ACHN (cell line): ENCODE data around the gene OR2H1.

Experiments
- DNase-seq: peaks from one replicate; pipeline ENCODE4 v3.0.0-alpha.2; 2015
- in situ Hi-C: cut with HindIII; loops from 2 replicates; pipeline ENCODE4 v1.10.0; 2017; ENCODE audit warnings: low sequenced_read_pairs, low pct_ligation_motif_present, low pct_unique_long_range_greater_than_20kb

Gene OR2H1

DNA sequence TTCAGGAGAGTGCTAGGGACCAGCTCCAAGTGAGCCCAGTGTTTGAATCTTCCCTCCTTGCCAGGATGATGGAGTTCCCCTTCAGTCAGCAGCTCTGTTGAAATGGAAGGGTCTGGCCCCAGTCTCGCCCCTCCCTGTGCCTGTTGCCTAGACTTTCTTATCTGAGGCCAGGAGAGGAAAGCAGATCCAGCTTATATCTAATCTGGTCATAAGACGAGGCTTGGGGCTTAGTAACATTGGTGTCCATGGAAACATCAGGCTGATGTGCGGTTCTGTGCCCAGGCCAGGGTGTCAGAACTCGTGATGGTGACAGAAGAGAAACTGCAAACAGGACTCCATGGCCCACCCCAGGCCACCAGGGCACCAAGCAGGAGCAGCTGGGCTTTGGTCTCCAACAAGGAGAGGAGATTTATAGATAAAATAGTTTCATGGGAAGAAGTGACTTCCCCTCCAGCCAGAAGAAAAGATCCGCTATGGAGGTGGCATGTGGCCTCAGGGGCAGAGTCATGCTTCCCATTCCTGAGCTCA lies 21.0 kb downstream of the OR2H1 start:
- no peak for DNase-seq
- in situ Hi-C loops = no loop called here

DNA sequence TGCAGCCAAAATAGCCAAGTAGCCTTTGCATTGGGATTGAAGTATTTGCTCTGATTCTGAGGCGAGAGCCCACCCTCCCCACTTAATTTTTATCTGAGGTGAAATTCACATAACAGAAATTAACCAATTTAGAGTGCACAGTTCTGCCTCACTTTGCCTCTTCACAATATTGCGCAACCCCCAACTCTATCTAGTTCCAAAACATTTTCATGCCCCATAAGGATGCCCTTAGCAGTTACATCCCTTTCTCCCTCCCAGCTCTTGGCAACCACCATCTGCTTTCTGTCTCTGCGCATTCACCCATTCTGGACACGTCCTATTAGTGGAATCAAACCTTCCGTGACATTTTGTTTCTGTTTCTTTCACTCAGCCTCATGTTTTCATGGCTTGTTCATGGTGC lies 21.8 kb downstream of the OR2H1 start:
- DNase-seq = no peak
- in situ Hi-C loops = no loop called here

DNA sequence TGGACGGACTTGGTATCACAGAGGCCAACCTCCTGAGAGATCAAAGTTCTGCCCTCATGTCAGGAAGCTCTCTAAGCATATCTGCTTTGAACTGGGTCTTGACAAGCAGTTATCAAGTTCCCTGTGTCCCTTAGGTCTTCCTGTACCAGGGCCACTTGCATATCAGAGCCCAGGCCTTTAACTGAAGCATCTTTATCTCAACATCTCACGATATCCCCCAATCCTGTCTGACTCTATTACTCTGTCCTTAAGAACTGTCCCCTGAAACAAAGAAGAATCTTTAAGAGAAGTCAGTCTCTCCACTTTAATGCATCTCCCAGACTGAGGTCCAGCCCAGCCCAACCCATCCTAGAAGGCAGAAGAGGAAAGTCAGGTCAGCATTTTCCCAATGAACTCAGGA lies 22.6 kb downstream of the OR2H1 start:
- DNase-seq = no peak
- in situ Hi-C loops = no loop called here

DNA sequence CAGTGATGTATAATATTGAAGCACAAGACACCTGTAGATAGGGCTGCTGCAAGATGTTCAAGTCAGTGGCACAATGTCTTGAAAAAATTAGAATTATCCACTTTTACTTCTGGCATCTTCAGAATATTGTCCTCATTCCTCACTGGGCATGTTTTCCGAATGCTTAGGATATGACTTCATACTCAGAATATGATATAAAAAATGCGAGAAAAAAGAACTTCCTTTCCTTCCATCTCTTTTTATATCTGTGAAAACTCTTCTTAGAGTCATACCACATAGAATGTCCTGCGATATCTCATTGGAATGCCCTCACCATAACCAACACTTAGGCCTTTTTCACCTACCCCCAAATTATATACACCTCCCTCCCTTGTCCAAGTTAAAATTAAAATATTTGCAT lies 26.2 kb downstream of the OR2H1 start:
- in situ Hi-C loops = no loop called here
- DNase-seq = no peak

DNA sequence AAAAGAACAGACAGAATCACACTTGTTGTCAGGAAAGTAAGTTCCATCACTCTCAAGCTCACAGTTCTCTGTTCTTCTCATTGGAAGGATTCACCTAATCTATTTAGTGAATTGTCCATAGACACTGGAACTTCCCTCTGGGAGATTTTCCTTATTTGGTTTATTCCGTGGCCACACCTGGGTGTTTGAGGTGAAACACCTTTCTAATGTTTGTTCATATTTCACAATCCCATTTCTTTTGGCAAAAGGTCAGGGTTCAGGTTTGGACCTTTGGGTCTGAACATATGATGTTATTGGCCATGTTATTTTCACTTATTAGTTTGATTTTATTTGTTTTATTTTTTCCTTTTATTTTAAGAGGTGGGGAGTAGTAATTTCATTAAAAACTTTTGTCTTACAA lies 26.8 kb downstream of the OR2H1 start:
- DNase-seq = no peak
- in situ Hi-C loops = no loop called here

DNA sequence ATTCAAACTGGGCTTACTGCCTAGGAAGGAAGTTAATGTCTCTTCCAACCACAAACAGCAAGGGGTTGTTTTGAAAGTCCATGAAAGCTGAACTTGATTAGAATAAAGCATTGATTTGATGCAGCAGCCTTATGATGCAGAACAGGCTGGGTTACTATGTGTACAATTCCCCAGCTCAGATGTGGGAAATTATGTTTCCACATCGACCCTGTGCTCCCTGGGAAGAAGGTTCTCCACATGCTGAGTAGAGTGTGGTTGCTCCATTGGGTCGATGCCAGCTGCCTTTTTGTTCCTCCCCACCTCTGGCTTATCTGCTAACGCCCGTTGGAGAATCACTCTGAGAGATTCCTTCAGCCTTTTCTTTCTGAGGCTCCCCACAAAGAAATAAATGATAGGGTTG lies 29.6 kb downstream of the OR2H1 start:
- in situ Hi-C loops = no loop called here
- no peak for DNase-seq

DNA sequence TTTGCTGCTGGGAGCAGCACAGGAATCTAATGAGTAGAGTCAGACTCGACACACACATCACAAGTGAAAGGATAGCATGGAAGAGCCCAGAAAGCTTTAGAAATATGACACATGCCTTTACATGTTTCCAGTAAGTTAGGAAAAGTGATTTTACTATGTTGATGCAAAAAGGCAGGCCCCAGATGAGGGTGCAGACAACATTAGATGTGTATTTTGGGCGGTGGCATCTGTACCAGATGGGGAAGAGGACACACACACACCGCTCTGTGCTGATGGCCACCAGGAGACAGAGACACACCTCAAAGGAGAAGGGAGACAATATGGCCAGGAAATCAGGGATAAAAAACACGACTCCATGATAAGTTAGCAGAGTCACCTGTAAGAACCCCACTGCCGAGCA lies 30.2 kb downstream of the OR2H1 start:
- no peak for DNase-seq
- in situ Hi-C loops = no loop called here

DNA sequence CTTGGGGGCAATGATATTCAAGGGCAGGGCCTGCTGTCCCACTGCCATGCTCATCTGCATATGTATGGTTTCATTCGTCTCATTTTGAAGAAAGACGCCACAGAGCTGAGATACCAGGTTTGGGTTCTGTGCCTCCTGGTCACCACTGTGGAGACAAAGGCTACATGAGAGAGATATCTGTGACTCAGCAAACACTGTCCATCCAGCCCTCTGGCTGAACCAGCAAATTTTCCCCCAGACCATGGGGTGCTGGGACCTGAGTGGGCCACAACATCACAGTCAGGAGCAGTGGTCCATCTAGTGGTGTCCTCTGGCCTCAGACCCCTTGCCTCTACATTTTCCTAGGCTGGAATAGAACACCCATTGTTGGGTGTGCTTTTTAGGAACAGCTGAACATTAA lies 30.7 kb downstream of the OR2H1 start, which contains the start of gene MAS1L:
Gene MAS1L (minus strand): TSS at position 297 of the 400 bp plus-strand sequence. CDS start 54 bp downstream, at position 243.
- no peak for DNase-seq

DNA sequence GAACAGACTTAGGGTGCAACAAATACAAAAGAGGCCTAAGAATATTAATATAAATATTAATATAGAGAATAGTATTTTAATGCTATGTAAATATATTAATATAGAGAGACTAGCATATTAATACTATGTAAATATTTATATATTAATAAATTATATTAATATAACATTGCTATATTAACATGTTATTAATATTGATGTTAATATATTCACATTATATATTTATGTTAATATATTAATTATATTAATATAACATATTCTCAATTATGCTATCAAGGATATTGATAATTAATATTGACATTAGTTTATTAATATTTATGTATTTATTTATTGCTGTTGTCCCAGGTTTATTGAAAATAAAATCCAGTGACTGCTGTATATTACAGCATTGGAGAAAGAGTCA lies 31.9 kb downstream of the OR2H1 start:
- no peak for DNase-seq
- in situ Hi-C loops = no loop called here

More for the DNA sequence above, 30.7 kb downstream of the OR2H1 start, which contains the start of gene MAS1L:
- in situ Hi-C loops = no loop called here

DNA sequence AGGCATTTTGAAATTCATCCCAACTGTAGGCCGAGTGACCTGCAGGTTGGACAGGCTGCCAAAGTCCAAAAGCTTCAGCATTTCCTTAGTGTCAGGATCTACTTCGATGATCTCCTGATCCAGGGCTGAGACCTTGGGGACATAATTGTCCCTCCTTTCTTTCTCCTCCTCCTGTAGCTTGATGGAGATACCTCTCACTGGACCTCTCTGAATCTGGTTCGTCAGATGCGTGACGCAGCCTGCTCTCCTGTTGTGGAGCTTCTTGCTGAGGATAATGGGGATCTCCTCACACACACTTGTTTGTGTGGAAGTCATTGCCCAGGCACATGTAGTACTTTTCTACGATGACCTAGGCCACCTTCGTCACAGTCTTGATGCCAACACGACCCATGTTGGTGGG lies 32.3 kb downstream of the OR2H1 start:
- no peak for DNase-seq
- in situ Hi-C loops = no loop called here

DNA sequence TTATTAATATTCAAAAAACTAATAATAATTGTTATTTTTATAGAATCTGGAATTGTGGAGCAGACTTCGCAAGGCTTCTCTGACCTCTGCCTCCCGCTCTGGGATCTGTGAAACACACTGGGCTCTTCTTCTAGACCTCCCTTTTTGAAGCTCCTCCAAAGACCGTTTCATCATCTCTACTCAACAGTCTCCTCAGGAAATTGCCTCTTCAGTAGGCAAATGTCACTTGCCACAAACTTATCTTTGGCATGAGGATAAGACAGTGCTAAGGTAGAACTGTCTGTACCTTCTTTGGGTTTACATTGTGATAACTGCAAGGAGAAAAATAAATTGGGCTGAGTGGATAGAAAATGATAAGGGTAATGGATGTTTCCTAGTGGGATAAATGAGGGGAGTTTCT lies 33.1 kb downstream of the OR2H1 start:
- no peak for DNase-seq
- in situ Hi-C loops = no loop called here

DNA sequence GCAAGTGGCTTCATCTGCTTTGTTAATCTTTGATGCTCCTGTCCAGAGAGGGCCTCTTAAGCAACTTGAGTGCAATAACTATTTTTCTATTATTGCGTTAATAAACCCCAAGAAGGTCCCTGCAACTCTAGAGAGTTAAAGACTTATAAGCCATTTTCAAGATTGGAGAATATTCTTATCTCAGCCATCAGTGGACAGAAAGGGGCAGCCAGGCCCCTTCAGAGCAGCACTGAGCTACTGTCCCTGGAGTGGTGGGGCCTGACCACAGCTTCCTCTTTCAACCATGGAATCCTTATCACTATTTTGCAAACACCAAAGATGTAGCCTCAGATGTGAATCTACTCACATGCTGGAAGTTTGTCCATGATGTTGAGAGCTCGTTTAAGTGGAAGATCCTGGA lies 33.6 kb downstream of the OR2H1 start:
- DNase-seq = no peak
- in situ Hi-C loops = no loop called here

DNA sequence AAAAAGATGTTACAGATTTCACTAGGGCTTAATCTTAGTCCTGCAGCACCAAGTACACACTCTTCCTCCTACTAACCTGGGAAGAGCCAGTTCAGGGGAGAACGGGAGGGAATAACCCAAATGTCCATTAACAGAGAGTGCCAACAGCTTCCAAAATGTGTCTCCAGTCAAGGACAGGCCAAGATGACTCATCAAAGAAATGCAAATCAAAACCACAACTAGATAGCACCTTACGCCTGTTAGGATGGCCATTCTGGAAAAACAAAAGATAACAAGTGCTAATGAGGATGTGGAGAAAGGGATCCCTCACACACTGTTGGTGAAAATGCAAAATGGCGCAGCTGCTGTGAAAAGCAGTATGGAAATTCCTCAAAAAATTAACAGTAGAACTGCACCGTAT lies 34.6 kb downstream of the OR2H1 start:
- DNase-seq = no peak
- in situ Hi-C loops = no loop called here

DNA sequence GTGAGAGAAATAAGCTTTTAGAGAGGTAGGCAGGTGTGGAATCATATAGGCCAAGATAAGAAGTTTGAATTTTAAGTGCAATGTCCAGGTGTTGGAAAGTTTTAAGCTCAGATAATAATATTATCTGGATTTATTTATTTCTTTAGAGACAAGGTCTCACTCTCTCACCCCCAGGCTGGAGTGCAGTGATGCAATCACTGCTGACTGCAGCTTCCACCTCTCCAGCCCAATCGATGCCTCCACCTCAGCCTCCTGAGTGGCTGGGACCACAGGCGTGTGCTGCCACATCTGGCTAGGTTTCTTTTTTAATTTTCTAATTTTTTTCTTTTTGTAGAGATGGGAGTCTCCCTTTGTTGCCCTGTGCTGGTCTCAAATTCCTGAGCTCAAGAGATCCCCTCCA lies 36.3 kb downstream of the OR2H1 start:
- in situ Hi-C loops = no loop called here
- no peak for DNase-seq

DNA sequence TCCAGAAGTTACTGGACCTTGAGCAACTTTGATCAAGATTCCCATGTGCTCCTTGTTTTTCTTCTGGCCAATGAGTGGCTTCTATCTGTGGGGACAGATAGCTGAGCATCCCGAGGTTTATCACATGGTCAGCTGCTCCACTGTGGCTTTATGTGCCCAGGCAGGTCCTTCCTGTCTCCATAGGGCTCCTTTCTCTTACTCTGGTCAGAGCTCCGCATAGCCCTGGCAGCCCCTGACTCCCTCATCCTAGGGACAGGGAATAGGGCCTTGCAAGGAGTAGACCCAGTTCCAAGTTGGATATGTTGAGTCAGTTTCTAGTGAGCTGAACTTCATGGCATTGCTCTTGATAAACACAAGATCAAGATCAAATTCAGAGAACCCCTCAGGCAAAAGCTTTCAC lies 37.2 kb downstream of the OR2H1 start:
- in situ Hi-C loops = no loop called here
- DNase-seq = no peak

DNA sequence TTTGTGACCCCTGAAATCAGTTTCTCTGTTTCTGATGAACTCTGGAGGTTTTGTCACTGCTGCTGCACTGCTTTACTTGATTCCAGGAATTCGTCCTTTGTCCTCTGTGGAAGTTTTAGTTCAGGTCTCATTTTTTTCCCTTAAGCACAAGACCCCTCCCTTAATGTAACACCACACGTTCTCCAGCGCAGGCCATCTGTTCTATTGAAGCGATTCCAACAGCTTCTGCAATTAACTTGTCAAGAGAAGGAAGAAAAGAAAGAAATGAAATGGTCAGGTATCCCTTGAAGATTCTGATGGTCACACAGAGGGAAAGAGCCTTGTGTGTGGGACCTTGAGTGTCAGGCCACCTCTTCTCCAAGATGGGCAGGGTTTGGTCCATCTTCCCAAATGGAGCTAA lies 38.6 kb downstream of the OR2H1 start:
- no peak for DNase-seq
- in situ Hi-C loops = no loop called here

DNA sequence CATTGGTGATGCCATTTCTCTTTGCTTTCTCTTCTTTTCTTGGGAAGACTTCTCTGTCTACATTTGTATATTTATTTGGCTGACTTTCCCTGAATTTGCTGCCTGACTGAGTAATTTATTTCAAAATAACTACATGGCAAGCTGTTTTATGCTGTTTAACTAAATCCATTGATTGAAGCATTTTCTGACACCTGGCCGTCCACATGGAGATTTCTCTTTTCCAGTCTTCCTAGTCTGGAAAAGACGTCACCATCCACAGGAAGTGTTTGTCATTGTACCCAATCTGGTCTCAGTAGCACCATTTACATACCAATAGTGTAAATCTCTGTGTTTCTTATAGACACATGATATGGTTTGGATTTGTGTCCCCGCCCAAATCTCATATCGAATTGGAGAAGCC lies 40.0 kb downstream of the OR2H1 start:
- in situ Hi-C loops = no loop called here
- no peak for DNase-seq

DNA sequence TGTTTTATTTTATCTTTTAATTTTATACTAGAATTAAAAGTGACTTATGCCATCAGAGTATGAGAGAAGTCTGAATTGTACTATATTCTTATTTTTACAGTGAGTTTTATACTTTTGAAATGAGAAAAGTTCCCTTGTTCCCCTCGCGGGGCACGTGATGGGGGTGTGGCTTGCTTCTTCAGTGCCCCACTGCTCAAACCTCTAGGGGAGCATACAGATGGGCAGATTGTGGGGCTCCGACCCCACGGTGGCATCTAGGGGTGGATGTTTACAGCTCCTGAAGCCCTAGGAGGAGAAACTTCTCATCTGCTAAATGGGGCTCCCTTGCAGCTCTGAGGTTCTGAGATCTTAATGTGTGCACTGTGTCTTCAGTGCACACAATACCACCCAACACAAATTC lies 42.7 kb downstream of the OR2H1 start:
- in situ Hi-C loops = no loop called here
- no peak for DNase-seq

DNA sequence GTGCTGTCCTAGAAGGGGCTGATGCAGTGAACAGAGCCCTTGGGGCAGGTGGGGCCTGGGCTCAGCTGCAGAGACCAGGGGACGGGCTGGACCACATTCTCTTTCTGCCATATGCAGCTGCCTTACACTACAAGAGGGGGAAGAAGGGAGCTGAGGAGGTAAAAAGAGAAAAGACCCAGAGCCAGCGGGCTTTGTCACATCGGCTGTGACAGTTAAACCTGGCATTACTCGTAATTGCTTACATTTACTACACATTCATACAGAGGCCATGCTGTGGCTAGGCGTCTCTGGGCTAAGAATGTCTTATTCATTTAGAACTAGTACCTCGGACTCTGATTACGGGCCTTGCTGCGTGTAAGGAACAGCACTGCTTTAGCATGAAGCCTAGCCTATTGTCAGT lies 43.6 kb downstream of the OR2H1 start:
- DNase-seq = no peak
- in situ Hi-C loops = no loop called here

DNA sequence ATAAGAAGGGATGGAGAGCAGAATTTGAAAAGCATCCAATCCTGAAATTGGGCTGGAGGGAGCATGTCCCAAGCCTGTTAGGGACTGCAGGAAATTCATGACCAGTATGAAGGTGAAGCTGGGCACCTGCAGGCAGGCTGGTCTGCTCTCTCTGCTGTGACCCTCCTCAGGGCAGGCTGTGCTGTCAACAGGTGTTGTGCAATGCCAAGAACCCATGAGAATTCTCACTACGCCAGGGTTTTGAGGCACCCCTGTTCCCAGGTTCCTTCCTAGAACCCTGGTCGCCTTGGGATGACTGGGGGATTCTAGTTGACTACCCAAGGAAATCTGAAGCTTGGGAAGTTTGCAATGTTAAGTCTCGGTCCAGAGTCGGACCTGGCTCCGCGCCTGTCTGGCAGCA lies 44.2 kb downstream of the OR2H1 start:
- no peak for DNase-seq
- in situ Hi-C loops = no loop called here

DNA sequence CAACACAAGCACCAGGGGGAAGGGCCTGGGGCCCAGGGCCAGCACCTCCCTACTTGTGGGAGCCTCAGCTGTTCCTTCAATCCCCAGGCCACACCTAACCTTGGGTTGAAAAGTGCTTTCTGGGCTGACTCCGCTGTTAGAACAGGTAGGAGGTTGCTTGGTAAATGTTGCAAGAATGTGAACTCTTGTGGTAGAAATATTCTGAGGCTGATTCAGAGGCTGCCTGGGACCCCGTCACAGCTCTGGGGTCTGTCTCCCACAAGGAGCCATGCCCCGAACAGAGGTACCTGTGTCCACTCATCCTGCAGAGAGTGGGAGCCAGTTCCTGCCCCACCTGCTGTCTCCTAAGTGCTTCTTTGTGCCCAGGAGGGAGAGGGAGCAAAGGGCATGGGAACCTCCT lies 45.2 kb downstream of the OR2H1 start:
- in situ Hi-C loops = no loop called here
- no peak for DNase-seq
